Retinal pigment epithelial cell (primary cell): Measurements from ENCODE around the gene SLC27A5.
A peak's percentile ranks its signal among the peaks of the same experiment; 100 is the strongest.

Experiments
- DNase-seq: peaks from one replicate; pipeline ENCODE4 v3.0.0-alpha.2; 2010; ENCODE audit warnings: low read depth
- H3K4me3 ChIP-seq: 2 replicates; pipeline ENCODE4 v1.5.1; 2011; ENCODE audit warnings: mild to moderate bottlenecking, low read length, control low read depth, moderate library complexity
- TF ChIP-seq, protein P1 (sequence below): conservative IDR thresholded peaks from 2 replicates; pipeline ENCODE4 v1.5.1; 2011; ENCODE audit warnings: low read depth, low read length, control low read depth, inconsistent platforms

SLC27A5 gene

DNA sequence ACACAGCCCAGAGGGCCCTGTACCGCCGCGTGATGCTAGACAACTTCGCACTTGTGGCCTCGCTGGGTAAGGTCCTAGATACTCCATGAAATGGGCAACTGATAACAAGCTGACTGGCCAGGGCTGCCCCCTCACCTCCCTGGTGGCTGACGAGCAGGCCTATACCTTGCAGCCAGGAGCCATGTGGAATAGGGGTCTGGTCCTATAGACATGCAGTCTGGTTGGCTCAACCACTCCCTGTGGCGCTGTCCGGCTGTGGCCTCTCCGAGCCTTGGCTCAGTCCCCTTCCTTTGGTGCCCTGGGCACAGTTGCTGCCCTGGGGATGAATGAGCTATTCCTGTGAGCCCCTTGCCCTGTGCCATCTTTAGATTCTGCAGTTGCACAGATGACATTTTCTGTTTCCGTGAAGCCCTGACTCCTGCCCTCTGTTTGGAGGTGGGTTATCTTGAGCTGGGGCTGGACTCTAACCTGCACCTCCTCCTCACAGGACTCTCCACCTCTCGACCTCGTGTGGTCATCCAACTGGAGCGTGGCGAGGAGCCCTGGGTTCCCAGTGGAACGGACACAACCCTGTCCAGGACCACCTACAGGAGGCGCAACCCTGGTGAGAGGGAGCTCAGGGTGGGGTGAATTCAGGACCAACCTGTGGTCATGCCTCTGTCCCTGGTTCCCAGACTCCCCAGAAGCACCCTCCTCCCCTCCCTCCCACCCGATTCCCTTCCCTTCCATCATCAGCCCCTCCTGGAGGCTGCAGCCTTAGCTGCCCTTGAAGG is 42.4 kb downstream of the SLC27A5 start:
- DNase-seq, result no peak
- H3K4me3 ChIP-seq, result no peak overlapping the region
- TF ChIP-seq, protein P1, sequence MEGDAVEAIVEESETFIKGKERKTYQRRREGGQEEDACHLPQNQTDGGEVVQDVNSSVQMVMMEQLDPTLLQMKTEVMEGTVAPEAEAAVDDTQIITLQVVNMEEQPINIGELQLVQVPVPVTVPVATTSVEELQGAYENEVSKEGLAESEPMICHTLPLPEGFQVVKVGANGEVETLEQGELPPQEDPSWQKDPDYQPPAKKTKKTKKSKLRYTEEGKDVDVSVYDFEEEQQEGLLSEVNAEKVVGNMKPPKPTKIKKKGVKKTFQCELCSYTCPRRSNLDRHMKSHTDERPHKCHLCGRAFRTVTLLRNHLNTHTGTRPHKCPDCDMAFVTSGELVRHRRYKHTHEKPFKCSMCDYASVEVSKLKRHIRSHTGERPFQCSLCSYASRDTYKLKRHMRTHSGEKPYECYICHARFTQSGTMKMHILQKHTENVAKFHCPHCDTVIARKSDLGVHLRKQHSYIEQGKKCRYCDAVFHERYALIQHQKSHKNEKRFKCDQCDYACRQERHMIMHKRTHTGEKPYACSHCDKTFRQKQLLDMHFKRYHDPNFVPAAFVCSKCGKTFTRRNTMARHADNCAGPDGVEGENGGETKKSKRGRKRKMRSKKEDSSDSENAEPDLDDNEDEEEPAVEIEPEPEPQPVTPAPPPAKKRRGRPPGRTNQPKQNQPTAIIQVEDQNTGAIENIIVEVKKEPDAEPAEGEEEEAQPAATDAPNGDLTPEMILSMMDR, result no peak

DNA sequence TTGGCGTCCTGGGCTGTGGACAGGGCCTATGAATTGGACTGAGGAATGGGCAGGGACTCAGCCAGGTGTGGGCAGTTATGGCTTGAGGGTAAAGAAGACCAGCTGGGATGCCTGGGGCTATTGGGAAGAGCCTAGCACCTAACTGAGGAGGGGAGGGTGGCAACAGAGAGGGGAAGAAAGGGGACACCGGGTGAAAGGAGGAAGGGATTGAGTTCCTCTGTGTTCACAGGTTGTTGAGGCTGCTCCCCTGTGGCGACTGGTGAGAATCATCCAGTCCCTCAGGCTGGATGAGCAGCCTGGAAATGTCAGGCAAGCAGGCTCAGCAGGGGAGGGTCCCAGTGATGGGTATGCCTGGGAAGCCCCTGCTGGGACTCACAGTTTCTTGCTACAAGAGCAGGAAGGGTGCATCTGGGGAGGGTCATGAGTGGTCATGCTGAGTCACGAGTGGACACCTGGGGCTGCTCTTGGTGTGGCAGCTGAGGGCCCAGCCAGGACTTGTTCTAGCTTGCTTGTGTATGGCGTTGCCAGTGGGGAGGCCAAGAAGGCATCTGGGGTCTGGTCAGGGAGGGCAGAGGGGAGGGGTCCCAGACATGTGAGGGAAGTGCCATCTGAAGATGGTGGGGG is 43.5 kb downstream of the SLC27A5 start:
- DNase-seq, result no peak
- H3K4me3 ChIP-seq, result peak overlapping the region; percentile 3
- TF ChIP-seq, protein P1, result no peak

DNA sequence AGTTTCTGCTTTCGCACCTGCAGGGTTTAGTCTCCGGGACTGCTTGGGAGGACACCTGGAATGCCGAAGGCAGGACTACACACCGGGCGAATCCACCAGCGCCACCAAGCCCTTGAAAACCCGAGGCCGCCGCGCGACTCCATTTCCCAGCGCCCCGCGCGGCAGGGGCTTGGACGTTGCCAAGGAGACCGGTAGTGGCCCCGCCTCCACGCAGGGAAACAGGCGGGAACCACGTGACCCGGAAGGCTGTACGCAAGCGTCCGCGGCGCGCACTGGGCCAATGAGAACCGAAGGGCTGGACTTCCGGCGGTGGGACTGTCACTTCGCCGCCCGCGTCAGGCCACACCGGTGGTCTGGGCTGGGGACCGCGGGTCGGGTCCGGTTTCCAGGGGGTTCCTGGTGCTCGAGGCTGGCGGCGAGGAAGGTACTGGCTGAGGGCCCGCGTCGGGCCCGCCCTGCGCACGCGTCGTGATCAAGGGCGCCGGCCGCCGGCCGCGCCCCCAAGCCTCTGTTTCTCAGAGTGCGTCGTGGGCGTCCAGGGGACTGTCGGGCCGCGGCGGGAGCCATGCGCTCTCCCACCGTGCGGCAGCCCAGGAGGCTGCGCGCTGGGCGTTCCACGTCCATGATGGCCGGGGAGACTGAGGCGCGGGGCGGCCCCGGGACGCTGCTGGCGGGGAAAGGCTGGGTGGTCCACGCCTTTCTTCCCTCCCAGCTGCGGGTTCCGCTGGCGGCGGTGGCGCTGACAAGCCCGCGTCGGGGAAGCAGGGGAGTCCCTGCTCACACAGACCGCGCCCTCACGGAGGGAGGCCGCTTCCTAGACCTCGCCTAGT is 44.8 kb downstream of the SLC27A5 start, which contains the start of gene ZNF324:
ZNF324 (plus strand) TSS at position 321 of the 830 bp plus-strand sequence. CDS start 2,106 bp downstream, outside the sequence.
- peak; percentile 81 for DNase-seq
- peak within 1 kb of the TSS; percentile 66 for H3K4me3 ChIP-seq
- TF ChIP-seq, protein P1, result no peak

DNA sequence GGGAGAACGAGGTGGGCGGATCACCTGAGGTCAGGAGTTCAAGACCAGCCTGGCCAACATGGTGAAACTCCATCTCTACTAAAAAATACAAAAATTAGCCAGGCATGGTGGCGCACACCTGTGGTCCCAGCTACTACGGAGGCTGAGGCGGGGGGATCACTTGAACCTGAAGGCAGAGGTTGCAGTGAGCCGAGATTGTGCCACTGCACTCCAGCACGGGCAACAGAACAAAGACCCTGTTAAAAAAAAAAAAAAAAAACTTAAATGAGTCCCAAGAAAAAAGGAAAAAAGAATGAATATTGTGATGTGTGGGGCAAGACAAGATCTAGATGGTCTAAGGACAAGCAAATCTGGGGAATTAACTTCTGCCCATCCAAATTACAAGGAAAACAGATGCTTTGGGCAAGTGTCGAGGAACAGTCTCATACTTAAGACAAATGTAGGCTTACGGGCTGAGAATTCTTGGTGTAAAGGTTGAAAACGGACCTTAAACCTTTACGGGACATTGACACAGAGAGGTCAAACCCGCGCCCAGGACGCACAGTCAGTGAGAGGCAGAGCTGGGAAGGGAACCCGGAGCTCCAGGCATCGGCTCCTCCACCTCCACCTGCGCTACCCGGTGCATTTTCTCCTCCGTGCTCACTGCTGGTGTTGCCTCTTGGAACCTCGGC is 45.6 kb downstream of the SLC27A5 start:
- TF ChIP-seq, protein P1, result no peak
- H3K4me3 ChIP-seq, result peak overlapping the region; percentile 66
- no peak for DNase-seq

- no peak overlapping the region for H3K4me3 ChIP-seq
- TF ChIP-seq, protein P1, result no peak
- DNase-seq, result no peak
Measured at GRCh38 chr19:58460039-58460438, 51.8 kb downstream of the SLC27A5 start.

- TF ChIP-seq, protein P1, result no peak
- no peak for DNase-seq
- H3K4me3 ChIP-seq, result no peak overlapping the region
Measured at GRCh38 chr19:58456111-58456510, 55.7 kb downstream of the SLC27A5 start.
